GM19452 (cell line): ENCODE results near the gene BMP3.
A peak's percentile ranks its signal among the peaks of the same experiment; 100 is the strongest.
"Not testable (repeated sequence)": the region's sequence is repeated elsewhere in the genome, so short reads cannot be mapped to it uniquely, and the experiment has no call there.

Experiments
- ATAC-seq: cut with Tn5 transposase; IDR thresholded peaks from one replicate; pipeline ENCODE4 v1.9.1; 2021; ENCODE audit not compliant: unreplicated experiment

The BMP3 gene

GRCh38 chr4:81030061-81030980, at the start of gene BMP3:
TSS of gene BMP3 (plus strand) at chr4:81030708. CDS start at chr4:81031285, 577 bp downstream.
- ATAC-seq = no peak

DNA sequence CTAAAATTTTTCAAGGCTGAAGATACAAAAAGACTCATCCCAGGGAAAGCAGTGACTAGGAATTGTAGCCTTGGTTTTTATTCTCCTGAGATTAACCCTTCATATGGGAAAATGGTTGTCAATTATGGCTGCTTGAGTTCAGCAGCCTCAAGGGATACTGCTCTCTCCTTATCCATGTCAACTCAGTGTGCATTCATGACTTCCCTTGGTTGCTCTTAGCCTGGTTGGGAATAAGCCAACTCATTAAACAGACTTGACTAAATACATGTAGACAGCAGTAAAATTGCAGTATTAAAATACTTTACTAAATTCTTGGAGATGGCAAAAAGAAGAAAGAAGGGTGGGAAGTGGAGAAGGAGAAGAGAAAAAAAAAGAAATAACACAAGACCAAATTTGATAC, 44.5 kb upstream of the BMP3 start:
- ATAC-seq = no peak

DNA sequence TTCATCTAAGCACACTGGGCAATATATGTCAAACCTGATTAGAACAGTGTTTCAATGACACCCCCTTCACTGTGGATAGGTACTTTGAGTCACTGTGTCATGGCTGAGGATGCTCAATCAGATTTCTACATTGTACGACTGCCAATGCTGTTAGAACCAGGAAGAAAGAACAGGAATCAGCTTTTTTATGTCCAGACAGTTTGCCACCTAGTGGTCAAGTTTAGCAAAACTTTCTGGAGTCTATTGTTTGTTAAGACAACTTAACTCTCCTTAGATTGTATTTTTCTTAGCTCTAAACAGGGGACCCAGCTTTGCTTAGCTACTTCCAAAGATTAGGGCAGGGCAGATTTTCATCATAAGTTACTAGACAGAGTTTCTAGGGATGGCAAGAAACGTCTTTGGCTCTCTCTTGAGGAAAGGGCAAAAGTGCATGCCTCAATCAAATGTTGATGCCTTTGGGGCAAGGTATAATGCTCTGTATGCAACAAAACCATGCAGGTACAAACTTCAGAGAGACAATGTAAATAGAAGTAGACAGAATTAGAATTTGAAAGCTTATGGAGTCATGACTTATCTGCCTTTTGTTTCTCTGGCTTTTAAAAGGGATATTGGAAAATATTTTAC, 40.5 kb upstream of the BMP3 start:
- peak; percentile 83 for ATAC-seq

GRCh38 chr4:80990851-80991250, 39.7 kb upstream of the BMP3 start:
- ATAC-seq = no peak

GRCh38 chr4:80999943-81000342, 30.6 kb upstream of the BMP3 start:
- ATAC-seq = no peak

DNA sequence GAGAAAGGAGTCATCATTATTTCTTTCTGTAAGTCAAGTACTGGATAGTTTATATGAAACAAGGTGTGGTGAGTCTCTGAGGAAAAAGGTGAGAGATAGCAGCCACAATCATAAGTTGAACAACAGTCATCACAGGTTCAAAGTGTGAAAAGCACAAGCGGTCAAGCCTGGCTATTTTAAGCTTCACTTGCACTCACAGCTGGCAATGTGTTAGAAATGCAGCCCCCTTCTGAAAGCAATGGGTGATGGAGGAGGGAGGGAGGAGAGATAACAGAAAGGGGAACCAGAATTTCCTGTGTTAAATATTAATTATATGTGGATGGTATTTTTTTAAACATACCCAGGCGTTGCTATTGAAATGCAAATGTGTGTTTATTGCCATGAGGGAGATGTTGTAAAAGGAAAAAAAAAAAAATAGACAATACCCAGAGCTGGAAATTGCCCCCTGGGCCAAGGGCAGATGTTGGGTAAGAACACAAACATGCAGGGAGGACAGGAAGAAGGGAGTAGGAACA, 26.9 kb upstream of the BMP3 start:
- peak; percentile 100 for ATAC-seq

GRCh38 chr4:81007417-81007816, 23.1 kb upstream of the BMP3 start:
- no peak for ATAC-seq

- not testable (repeated sequence) for ATAC-seq
These were observed 13.9 kb upstream of the BMP3 start for GRCh38 chr4:81016566-81016965.

GRCh38 chr4:81019006-81019405, 11.5 kb upstream of the BMP3 start:
- ATAC-seq = no peak

GRCh38 chr4:81021142-81021944, 9.2 kb upstream of the BMP3 start:
- ATAC-seq = no peak

- ATAC-seq = no peak
These were observed 8.5 kb upstream of the BMP3 start for GRCh38 chr4:81021981-81022380.

- no peak for ATAC-seq
These were observed 7.0 kb upstream of the BMP3 start for GRCh38 chr4:81023484-81023883.

GRCh38 chr4:81030981-81031791, 678 bp downstream of the BMP3 start:
- no peak for ATAC-seq

- ATAC-seq = no peak
These were observed 1.5 kb downstream of the BMP3 start for GRCh38 chr4:81031796-81032551.

GRCh38 chr4:81032771-81033684, 2.5 kb downstream of the BMP3 start:
- no peak for ATAC-seq

GRCh38 chr4:81038636-81039350, 8.3 kb downstream of the BMP3 start:
- ATAC-seq = no peak

DNA sequence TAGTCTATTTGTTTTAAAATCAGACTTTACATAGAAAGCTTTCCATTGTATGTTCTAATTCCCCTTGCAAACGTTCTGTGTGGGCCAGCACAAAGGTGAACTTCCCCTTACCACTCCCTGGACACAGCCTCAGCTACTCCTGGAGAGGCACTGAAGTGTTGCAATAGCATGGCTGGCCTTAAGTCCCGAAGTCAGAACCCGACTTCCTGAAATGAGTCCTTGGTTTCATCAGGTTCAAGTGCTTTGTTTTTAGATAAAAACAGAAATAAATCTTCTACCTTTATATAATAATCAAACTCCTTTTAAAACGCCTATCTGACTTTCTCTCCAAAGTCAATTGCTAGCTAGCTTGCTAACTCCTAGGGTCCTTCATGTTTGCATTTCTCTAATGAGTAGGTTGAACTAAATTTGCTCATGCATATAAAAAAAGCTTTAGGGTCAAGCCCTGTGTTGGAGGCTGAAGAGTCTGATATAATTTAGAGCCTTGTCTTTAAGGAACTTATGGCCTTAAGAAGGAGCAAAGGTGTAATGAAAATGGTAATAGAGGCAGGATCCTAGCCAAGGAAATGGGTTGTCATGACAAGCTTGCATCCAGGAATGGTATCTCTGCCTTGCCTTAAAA, 9.0 kb downstream of the BMP3 start:
- no peak for ATAC-seq
